HEK293 (cell line): ENCODE data around the gene SLC2A4.
A peak's percentile ranks its signal among the peaks of the same experiment; 100 is the strongest.

Source experiments
- EGR2 ChIP-seq: fragments of 450-650 bp; formaldehyde crosslinking; IDR thresholded peaks from 2 replicates; pipeline ENCODE4 v1.5.1; 2016; ENCODE audit warnings: low read depth, missing biosample characterization, missing genetic modification characterization
- FEZF1 ChIP-seq: fragments of 450-650 bp; formaldehyde crosslinking; IDR thresholded peaks from 2 replicates; pipeline ENCODE4 v1.5.1; 2016; ENCODE audit warnings: missing biosample characterization, missing genetic modification characterization
- KLF9 ChIP-seq: fragments of 450-650 bp; formaldehyde crosslinking; IDR thresholded peaks from 2 replicates; pipeline ENCODE4 v1.5.1; 2016; ENCODE audit warnings: missing biosample characterization, missing genetic modification characterization, low read depth
- MYNN ChIP-seq: fragments of 450-650 bp; formaldehyde crosslinking; IDR thresholded peaks from 2 replicates; pipeline ENCODE4 v1.5.1; 2016; ENCODE audit warnings: missing biosample characterization, missing genetic modification characterization, borderline replicate concordance
- TCF7L2 ChIP-seq: IDR thresholded peaks from 2 replicates; pipeline ENCODE4 v1.6.1; 2011; ENCODE audit warnings: low read depth, mild to moderate bottlenecking, inconsistent platforms, low read length, moderate library complexity, borderline replicate concordance
- WT1 ChIP-seq: fragments of 450-650 bp; formaldehyde crosslinking; IDR thresholded peaks from 2 replicates; pipeline ENCODE4 v1.5.1; 2016; ENCODE audit warnings: missing biosample characterization, missing genetic modification characterization
- ZBTB21 ChIP-seq: fragments of 450-650 bp; formaldehyde crosslinking; IDR thresholded peaks from 2 replicates; pipeline ENCODE4 v1.5.1; 2017; ENCODE audit warnings: missing biosample characterization, missing genetic modification characterization
- ZNF140 ChIP-seq: fragments of 450-650 bp; formaldehyde crosslinking; IDR thresholded peaks from 2 replicates; pipeline ENCODE4 v1.5.1; 2016; ENCODE audit warnings: missing biosample characterization, missing genetic modification characterization
- ZNF146 ChIP-seq: fragments of 450-650 bp; formaldehyde crosslinking; IDR thresholded peaks from 2 replicates; pipeline ENCODE4 v1.5.1; 2016; ENCODE audit warnings: missing biosample characterization, missing genetic modification characterization
- ZNF157 ChIP-seq: fragments of 450-650 bp; formaldehyde crosslinking; IDR thresholded peaks from 2 replicates; pipeline ENCODE4 v1.5.1; 2016; ENCODE audit warnings: missing biosample characterization, missing genetic modification characterization
- ZNF2 ChIP-seq: fragments of 450-650 bp; formaldehyde crosslinking; IDR thresholded peaks from 2 replicates; pipeline ENCODE4 v1.5.1; 2016; ENCODE audit warnings: missing biosample characterization, missing genetic modification characterization
- ZNF202 ChIP-seq: fragments of 450-650 bp; formaldehyde crosslinking; IDR thresholded peaks from 2 replicates; pipeline ENCODE4 v1.5.1; 2016; ENCODE audit warnings: missing biosample characterization, missing genetic modification characterization, borderline replicate concordance
- ZNF248 ChIP-seq: fragments of 450-650 bp; formaldehyde crosslinking; IDR thresholded peaks from 2 replicates; pipeline ENCODE4 v1.5.1; 2017; ENCODE audit warnings: missing biosample characterization, missing genetic modification characterization
- ZNF266 ChIP-seq: fragments of 450-650 bp; formaldehyde crosslinking; IDR thresholded peaks from 2 replicates; pipeline ENCODE4 v1.5.1; 2016; ENCODE audit warnings: missing biosample characterization, missing genetic modification characterization, low read depth
- ZNF302 ChIP-seq: fragments of 450-650 bp; formaldehyde crosslinking; IDR thresholded peaks from 2 replicates; pipeline ENCODE4 v1.5.1; 2016; ENCODE audit warnings: missing biosample characterization, missing genetic modification characterization, low read depth
- ZNF366 ChIP-seq: fragments of 450-650 bp; formaldehyde crosslinking; conservative IDR thresholded peaks from 2 replicates; pipeline ENCODE4 v1.5.1; 2016; ENCODE audit warnings: missing biosample characterization, missing genetic modification characterization
- ZNF391 ChIP-seq: fragments of 450-650 bp; formaldehyde crosslinking; IDR thresholded peaks from 2 replicates; pipeline ENCODE4 v1.5.1; 2016; ENCODE audit warnings: low read depth, missing biosample characterization, missing genetic modification characterization, borderline replicate concordance
- ZNF514 ChIP-seq: fragments of 450-650 bp; formaldehyde crosslinking; IDR thresholded peaks from 2 replicates; pipeline ENCODE4 v1.5.1; 2016; ENCODE audit warnings: missing biosample characterization, missing genetic modification characterization
- ZNF624 ChIP-seq: fragments of 450-650 bp; formaldehyde crosslinking; IDR thresholded peaks from 2 replicates; pipeline ENCODE4 v1.5.1; 2017; ENCODE audit warnings: missing biosample characterization, missing genetic modification characterization
- ZNF654 ChIP-seq: fragments of 450-650 bp; formaldehyde crosslinking; IDR thresholded peaks from 2 replicates; pipeline ENCODE4 v1.5.1; 2016; ENCODE audit warnings: low read depth, missing biosample characterization, missing genetic modification characterization
- ZNF76 ChIP-seq: fragments of 450-650 bp; formaldehyde crosslinking; IDR thresholded peaks from 2 replicates; pipeline ENCODE4; 2016; ENCODE audit warnings: low read depth, missing biosample characterization, missing genetic modification characterization, borderline replicate concordance
- ZNF777 ChIP-seq: fragments of 450-650 bp; formaldehyde crosslinking; IDR thresholded peaks from 2 replicates; pipeline ENCODE4 v1.5.1; 2017; ENCODE audit warnings: missing biosample characterization, missing genetic modification characterization, borderline replicate concordance
- ZSCAN16 ChIP-seq: fragments of 450-650 bp; formaldehyde crosslinking; IDR thresholded peaks from 2 replicates; pipeline ENCODE4 v1.5.1; 2016; ENCODE audit warnings: missing biosample characterization, missing genetic modification characterization
- ZXDB ChIP-seq: fragments of 450-650 bp; formaldehyde crosslinking; IDR thresholded peaks from 2 replicates; pipeline ENCODE4 v1.5.1; 2016; ENCODE audit warnings: missing biosample characterization, missing genetic modification characterization
- TF ChIP-seq, protein P1 (sequence below): fragments of 450-650 bp; formaldehyde crosslinking; IDR thresholded peaks from 2 replicates; pipeline ENCODE4 v1.5.1; 2016; ENCODE audit warnings: missing biosample characterization, missing genetic modification characterization, borderline replicate concordance
- TF ChIP-seq, protein P2 (sequence below): fragments of 450-650 bp; formaldehyde crosslinking; IDR thresholded peaks from 2 replicates; pipeline ENCODE4 v1.5.1; 2016; ENCODE audit warnings: missing biosample characterization, missing genetic modification characterization
- TF ChIP-seq, protein P3 (sequence below): fragments of 450-650 bp; formaldehyde crosslinking; IDR thresholded peaks from 2 replicates; pipeline ENCODE4 v1.5.1; 2016; ENCODE audit warnings: missing biosample characterization, missing genetic modification characterization
- TF ChIP-seq, protein P4 (sequence below): fragments of 450-650 bp; formaldehyde crosslinking; IDR thresholded peaks from 2 replicates; pipeline ENCODE4 v1.5.1; 2017; ENCODE audit warnings: missing biosample characterization, missing genetic modification characterization
- TF ChIP-seq, protein P5 (sequence below): fragments of 450-650 bp; formaldehyde crosslinking; IDR thresholded peaks from 2 replicates; pipeline ENCODE4 v1.5.1; 2017; ENCODE audit warnings: missing biosample characterization, missing genetic modification characterization

SLC2A4 gene

DNA sequence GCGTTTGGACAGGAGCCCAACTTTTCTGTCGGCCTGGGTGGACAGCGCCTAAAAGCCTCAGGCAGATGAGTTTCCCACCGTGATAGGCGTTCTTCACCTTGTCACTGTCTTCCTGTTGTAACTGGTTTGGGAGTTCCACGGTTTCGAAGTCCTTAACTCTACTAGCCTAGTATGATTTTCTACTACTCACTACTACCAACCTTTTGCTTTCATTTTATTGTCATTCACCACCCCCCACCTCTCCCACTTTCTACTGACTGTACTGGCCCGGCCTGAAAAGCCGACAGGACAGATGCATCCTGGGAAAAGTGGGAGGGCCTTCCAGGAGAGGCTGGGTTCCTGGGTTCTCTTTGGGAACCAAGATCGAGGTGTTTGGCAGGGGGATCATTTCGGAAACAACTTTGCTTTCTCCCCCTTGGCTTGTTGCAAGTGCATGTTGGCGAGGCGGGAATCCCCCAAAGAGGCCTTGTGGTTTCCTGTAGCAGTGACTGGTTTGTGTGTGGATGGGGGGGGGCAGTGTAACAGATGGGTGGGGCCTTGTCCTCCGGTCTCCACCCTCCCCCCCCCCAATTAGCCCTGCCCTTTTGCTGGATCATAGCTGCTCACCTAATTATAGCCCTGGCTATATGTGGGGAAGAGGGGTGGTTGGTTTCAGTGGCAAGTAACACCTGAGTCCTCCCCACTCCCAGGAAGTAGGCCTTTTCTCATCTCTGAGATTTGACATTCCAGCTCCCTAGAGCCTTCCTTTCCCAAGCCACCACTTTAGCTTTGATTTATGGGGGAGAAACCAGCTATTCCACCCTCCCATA is 27.3 kb downstream of the SLC2A4 start (continued):
- no peak for TF ChIP-seq WT1 (tag by site-specific recombination)
- TF ChIP-seq ZNF514: no peak
- no peak for TF ChIP-seq ZNF146
- no peak for TF ChIP-seq ZNF624 (tag by site-specific recombination)
- TF ChIP-seq, protein P1, sequence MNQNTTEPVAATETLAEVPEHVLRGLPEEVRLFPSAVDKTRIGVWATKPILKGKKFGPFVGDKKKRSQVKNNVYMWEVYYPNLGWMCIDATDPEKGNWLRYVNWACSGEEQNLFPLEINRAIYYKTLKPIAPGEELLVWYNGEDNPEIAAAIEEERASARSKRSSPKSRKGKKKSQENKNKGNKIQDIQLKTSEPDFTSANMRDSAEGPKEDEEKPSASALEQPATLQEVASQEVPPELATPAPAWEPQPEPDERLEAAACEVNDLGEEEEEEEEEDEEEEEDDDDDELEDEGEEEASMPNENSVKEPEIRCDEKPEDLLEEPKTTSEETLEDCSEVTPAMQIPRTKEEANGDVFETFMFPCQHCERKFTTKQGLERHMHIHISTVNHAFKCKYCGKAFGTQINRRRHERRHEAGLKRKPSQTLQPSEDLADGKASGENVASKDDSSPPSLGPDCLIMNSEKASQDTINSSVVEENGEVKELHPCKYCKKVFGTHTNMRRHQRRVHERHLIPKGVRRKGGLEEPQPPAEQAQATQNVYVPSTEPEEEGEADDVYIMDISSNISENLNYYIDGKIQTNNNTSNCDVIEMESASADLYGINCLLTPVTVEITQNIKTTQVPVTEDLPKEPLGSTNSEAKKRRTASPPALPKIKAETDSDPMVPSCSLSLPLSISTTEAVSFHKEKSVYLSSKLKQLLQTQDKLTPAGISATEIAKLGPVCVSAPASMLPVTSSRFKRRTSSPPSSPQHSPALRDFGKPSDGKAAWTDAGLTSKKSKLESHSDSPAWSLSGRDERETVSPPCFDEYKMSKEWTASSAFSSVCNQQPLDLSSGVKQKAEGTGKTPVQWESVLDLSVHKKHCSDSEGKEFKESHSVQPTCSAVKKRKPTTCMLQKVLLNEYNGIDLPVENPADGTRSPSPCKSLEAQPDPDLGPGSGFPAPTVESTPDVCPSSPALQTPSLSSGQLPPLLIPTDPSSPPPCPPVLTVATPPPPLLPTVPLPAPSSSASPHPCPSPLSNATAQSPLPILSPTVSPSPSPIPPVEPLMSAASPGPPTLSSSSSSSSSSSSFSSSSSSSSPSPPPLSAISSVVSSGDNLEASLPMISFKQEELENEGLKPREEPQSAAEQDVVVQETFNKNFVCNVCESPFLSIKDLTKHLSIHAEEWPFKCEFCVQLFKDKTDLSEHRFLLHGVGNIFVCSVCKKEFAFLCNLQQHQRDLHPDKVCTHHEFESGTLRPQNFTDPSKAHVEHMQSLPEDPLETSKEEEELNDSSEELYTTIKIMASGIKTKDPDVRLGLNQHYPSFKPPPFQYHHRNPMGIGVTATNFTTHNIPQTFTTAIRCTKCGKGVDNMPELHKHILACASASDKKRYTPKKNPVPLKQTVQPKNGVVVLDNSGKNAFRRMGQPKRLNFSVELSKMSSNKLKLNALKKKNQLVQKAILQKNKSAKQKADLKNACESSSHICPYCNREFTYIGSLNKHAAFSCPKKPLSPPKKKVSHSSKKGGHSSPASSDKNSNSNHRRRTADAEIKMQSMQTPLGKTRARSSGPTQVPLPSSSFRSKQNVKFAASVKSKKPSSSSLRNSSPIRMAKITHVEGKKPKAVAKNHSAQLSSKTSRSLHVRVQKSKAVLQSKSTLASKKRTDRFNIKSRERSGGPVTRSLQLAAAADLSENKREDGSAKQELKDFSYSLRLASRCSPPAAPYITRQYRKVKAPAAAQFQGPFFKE (tag by site-specific recombination): no peak
- TF ChIP-seq EGR2 (tag by site-specific recombination): no peak
- TF ChIP-seq, protein P2, sequence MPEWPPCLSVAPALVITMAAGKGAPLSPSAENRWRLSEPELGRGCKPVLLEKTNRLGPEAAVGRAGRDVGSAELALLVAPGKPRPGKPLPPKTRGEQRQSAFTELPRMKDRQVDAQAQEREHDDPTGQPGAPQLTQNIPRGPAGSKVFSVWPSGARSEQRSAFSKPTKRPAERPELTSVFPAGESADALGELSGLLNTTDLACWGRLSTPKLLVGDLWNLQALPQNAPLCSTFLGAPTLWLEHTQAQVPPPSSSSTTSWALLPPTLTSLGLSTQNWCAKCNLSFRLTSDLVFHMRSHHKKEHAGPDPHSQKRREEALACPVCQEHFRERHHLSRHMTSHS (tag by site-specific recombination): no peak
- peak; percentile 57 for TF ChIP-seq ZNF366 (tag by site-specific recombination)
- no peak for TF ChIP-seq ZNF248 (tag by site-specific recombination)
- TF ChIP-seq ZSCAN16 (tag by site-specific recombination): no peak
- no peak for TF ChIP-seq TCF7L2
- peak; percentile 50; the same call in 1 of the 2 replicates for TF ChIP-seq FEZF1 (tag by site-specific recombination)
- TF ChIP-seq, protein P3, sequence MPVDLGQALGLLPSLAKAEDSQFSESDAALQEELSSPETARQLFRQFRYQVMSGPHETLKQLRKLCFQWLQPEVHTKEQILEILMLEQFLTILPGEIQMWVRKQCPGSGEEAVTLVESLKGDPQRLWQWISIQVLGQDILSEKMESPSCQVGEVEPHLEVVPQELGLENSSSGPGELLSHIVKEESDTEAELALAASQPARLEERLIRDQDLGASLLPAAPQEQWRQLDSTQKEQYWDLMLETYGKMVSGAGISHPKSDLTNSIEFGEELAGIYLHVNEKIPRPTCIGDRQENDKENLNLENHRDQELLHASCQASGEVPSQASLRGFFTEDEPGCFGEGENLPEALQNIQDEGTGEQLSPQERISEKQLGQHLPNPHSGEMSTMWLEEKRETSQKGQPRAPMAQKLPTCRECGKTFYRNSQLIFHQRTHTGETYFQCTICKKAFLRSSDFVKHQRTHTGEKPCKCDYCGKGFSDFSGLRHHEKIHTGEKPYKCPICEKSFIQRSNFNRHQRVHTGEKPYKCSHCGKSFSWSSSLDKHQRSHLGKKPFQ: no peak
- TF ChIP-seq ZNF391 (tag by site-specific recombination): no peak
- TF ChIP-seq, protein P4, sequence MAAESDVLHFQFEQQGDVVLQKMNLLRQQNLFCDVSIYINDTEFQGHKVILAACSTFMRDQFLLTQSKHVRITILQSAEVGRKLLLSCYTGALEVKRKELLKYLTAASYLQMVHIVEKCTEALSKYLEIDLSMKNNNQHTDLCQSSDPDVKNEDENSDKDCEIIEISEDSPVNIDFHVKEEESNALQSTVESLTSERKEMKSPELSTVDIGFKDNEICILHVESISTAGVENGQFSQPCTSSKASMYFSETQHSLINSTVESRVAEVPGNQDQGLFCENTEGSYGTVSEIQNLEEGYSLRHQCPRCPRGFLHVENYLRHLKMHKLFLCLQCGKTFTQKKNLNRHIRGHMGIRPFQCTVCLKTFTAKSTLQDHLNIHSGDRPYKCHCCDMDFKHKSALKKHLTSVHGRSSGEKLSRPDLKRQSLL (tag by site-specific recombination): no peak
- no peak for TF ChIP-seq MYNN
- TF ChIP-seq ZBTB21 (tag by site-specific recombination): no peak
- no peak for TF ChIP-seq ZNF266 (tag by site-specific recombination)
- no peak for TF ChIP-seq ZNF654 (tag by site-specific recombination)
- TF ChIP-seq ZNF302 (tag by site-specific recombination): no peak
- no peak for TF ChIP-seq ZNF157
- TF ChIP-seq KLF9: peak; percentile 59; the same call in 1 of the 2 replicates
- TF ChIP-seq ZNF76: peak; percentile 88
- TF ChIP-seq, protein P5, sequence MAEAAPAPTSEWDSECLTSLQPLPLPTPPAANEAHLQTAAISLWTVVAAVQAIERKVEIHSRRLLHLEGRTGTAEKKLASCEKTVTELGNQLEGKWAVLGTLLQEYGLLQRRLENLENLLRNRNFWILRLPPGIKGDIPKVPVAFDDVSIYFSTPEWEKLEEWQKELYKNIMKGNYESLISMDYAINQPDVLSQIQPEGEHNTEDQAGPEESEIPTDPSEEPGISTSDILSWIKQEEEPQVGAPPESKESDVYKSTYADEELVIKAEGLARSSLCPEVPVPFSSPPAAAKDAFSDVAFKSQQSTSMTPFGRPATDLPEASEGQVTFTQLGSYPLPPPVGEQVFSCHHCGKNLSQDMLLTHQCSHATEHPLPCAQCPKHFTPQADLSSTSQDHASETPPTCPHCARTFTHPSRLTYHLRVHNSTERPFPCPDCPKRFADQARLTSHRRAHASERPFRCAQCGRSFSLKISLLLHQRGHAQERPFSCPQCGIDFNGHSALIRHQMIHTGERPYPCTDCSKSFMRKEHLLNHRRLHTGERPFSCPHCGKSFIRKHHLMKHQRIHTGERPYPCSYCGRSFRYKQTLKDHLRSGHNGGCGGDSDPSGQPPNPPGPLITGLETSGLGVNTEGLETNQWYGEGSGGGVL: peak; percentile 87
- TF ChIP-seq ZNF2 (tag by site-specific recombination): 0 out of 2 replicates have a peak, but pooled peaks have one; percentile 12
- TF ChIP-seq ZNF140 (tag by site-specific recombination): no peak
- no peak for TF ChIP-seq ZNF777
- TF ChIP-seq ZNF202 (tag by site-specific recombination): no peak
- TF ChIP-seq ZXDB (tag by site-specific recombination): no peak
